Fibroblast of skin of back (primary cell): ENCODE data around the gene E2F1.
"Not testable (repeated sequence)": the region's sequence is repeated elsewhere in the genome, so short reads cannot be mapped to it uniquely, and the experiment has no call there.

Experiments used
- DNase-seq: peaks from one replicate; pipeline ENCODE4 v3.0.0-alpha.2; 2013

The E2F1 gene

GRCh38 chr20:33710681-33711445, 24.7 kb upstream of the E2F1 start:
- no peak for DNase-seq

- DNase-seq: no peak
These were observed 23.8 kb upstream of the E2F1 start for GRCh38 chr20:33709905-33710541.

- no peak for DNase-seq
These were observed 23.2 kb upstream of the E2F1 start for GRCh38 chr20:33709398-33709797.

GRCh38 chr20:33707668-33708067, 21.5 kb upstream of the E2F1 start:
- DNase-seq: no peak

- DNase-seq: no peak
These were observed 18.2 kb upstream of the E2F1 start for GRCh38 chr20:33704197-33704924.

GRCh38 chr20:33703498-33704137, 17.4 kb upstream of the E2F1 start:
- DNase-seq: no peak

- DNase-seq: no peak
These were observed 16.7 kb upstream of the E2F1 start for GRCh38 chr20:33702861-33703260.

GRCh38 chr20:33701629-33702450, 15.7 kb upstream of the E2F1 start:
- DNase-seq: no peak

- not testable (repeated sequence) for DNase-seq
These were observed 14.7 kb upstream of the E2F1 start for GRCh38 chr20:33700696-33701441.

GRCh38 chr20:33698966-33699365, 12.8 kb upstream of the E2F1 start:
- not testable (repeated sequence) for DNase-seq

GRCh38 chr20:33697129-33697528, 10.9 kb upstream of the E2F1 start:
- DNase-seq: peak; percentile 68

- DNase-seq: no peak
These were observed 10.3 kb upstream of the E2F1 start for GRCh38 chr20:33696448-33696847.

- DNase-seq: no peak
These were observed 8.4 kb upstream of the E2F1 start for GRCh38 chr20:33694639-33695012.

GRCh38 chr20:33693741-33694638, 7.8 kb upstream of the E2F1 start:
- DNase-seq: no peak

- DNase-seq: no peak
These were observed 7.1 kb upstream of the E2F1 start for GRCh38 chr20:33693289-33693688.

GRCh38 chr20:33689973-33690372, 3.8 kb upstream of the E2F1 start:
- peak; percentile 44 for DNase-seq

- no peak for DNase-seq
These were observed 3.3 kb upstream of the E2F1 start for GRCh38 chr20:33689493-33689892.

GRCh38 chr20:33688938-33689424, 2.8 kb upstream of the E2F1 start:
- no peak for DNase-seq

- DNase-seq: no peak
These were observed 2.1 kb upstream of the E2F1 start for GRCh38 chr20:33687993-33688937.
